Endothelial cell of umbilical vein (primary cell): ENCODE data around the gene C12orf76. TPM values are rescaled to one million over a fixed set of nuclear protein-coding genes. Genes with fewer than 3 reads are reported as not detected.

Experiments used
- BruUV-seq: library from RNA; stranded (reverse); fragments of 400-500 nt; replicated peaks from 2 replicates; lab custom pipeline; 2021; lab: Mats Ljungman, UMichigan
- CTCF ChIA-PET: fragments of 300-600, 350-600 bp; sonication (Branson Sonifier 250); formaldehyde crosslinking; loops from one replicate; lab custom pipeline; 2021; ENCODE audit warnings: antibody characterized with exemption, inconsistent platforms; lab: Charles Lee
- POLR2A ChIA-PET: fragments of 300-600, 350-600 bp; sonication (Branson Sonifier 250); formaldehyde crosslinking; loops from one replicate; lab custom pipeline; 2021; ENCODE audit warnings: antibody characterized with exemption, inconsistent platforms; lab: Charles Lee
- DNase-seq: peaks from one replicate; pipeline ENCODE4 v3.0.0-alpha.2; 2011; ENCODE audit warnings: low read depth, low spot score
- FAIRE-seq: peaks from 2 replicates; lab custom pipeline; 2011; peaks lifted over from hg19 to GRCh38; lab: Jason Lieb, UNC
- H2AFZ ChIP-seq: 2 replicates; pipeline ENCODE4 v1.6.0; 2012; ENCODE audit warnings: low read depth, low read length, control low read depth, inconsistent platforms
- H3K27ac ChIP-seq: 2 replicates; pipeline ENCODE4 v1.5.1; 2011; ENCODE audit warnings: low read depth, mild to moderate bottlenecking, control low read depth, low read length, moderate library complexity; ENCODE audit not compliant: insufficient read depth
- H3K27me3 ChIP-seq, 2 experiments: 2 replicates each; pipeline versions ENCODE4 v1.6.0 to v1.6.1; 2011; ENCODE audit warnings: low read length in 2 of 2, mixed read lengths in 1 of 2; ENCODE audit not compliant: control insufficient read depth in 2 of 2, insufficient read depth in 2 of 2
- H3K36me3 ChIP-seq, 2 experiments: 2 replicates in 1 of 2; 3 replicates in 1 of 2; pipeline ENCODE4 v1.5.1; 2011; ENCODE audit warnings: low read length in 2 of 2, mild to moderate bottlenecking in 1 of 2, moderate library complexity in 1 of 2; ENCODE audit not compliant: control insufficient read depth in 2 of 2, insufficient read depth in 2 of 2; ENCODE audit errors: extremely low read depth in 1 of 2
- H3K4me1 ChIP-seq: 3 replicates; pipeline ENCODE4 v1.5.1; 2011; ENCODE audit warnings: mild to moderate bottlenecking, low read length; ENCODE audit not compliant: control insufficient read depth, insufficient read depth; ENCODE audit errors: extremely low read depth
- H3K4me2 ChIP-seq: 2 replicates; pipeline ENCODE4 v1.6.1; 2011; ENCODE audit warnings: low read length, control low read depth, mixed read lengths; ENCODE audit not compliant: insufficient read depth
- H3K4me3 ChIP-seq, 3 experiments: fragments of 200-600 bp in 1 of 3; sonication (generic), shearing (Covaris generic) in 1 of 3; replicated peaks in 1 of 3; 2 replicates each; pipeline ENCODE4 v1.5.1; 2011 to 2016; ENCODE audit warnings: control low read depth in 3 of 3, low read length in 3 of 3, mild to moderate bottlenecking in 2 of 3, inconsistent platforms in 1 of 3, low read depth in 1 of 3, moderate library complexity in 1 of 3; ENCODE audit not compliant: insufficient read depth in 1 of 3
- H3K79me2 ChIP-seq: 2 replicates; pipeline ENCODE4 v1.6.0; 2012; ENCODE audit warnings: low read length, inconsistent platforms; ENCODE audit not compliant: control insufficient read depth, insufficient read depth
- H3K9ac ChIP-seq: replicated peaks from 2 replicates; pipeline ENCODE3; 2011; ENCODE audit warnings: low read length, control low read depth; ENCODE audit not compliant: insufficient read depth; ENCODE audit errors: extremely low read depth
- H3K9me1 ChIP-seq: replicated peaks from 3 replicates; pipeline ENCODE4 v1.6.0; 2011; ENCODE audit warnings: mild to moderate bottlenecking, low read length; ENCODE audit not compliant: control insufficient read depth, insufficient read depth; ENCODE audit errors: extremely low read depth
- H3K9me3 ChIP-seq: replicated peaks from 2 replicates; pipeline ENCODE4 v1.5.1; 2012; ENCODE audit warnings: low read length, inconsistent platforms; ENCODE audit not compliant: control insufficient read depth, insufficient read depth
- H4K20me1 ChIP-seq: replicated peaks from 2 replicates; pipeline ENCODE3; 2011; ENCODE audit warnings: mild to moderate bottlenecking, low read length; ENCODE audit not compliant: control insufficient read depth, insufficient read depth; ENCODE audit errors: extremely low read depth
- CTCF ChIP-seq, 2 donors: IDR thresholded peaks; 1 replicate in 1 of 2; 2 replicates in 1 of 2; pipeline ENCODE4 v1.5.1; 2011; ENCODE audit warnings: low read length in 2 of 2, mild to moderate bottlenecking in 2 of 2, moderate library complexity in 2 of 2, control low read depth in 1 of 2, inconsistent platforms in 1 of 2, low read depth in 1 of 2; ENCODE audit not compliant: insufficient read depth in 1 of 2; ENCODE audit errors: extremely low read depth in 1 of 2
- EZH2 ChIP-seq: IDR thresholded peaks from 2 replicates; pipeline ENCODE4 v1.6.1; 2012; ENCODE audit warnings: borderline replicate concordance, low read depth, mild to moderate bottlenecking, moderate library complexity, low read length, inconsistent platforms; ENCODE audit not compliant: severe bottlenecking
- FOS ChIP-seq: IDR thresholded peaks from 2 replicates; pipeline ENCODE4 v1.6.1; 2011; ENCODE audit warnings: mild to moderate bottlenecking, low read length, moderate library complexity, borderline replicate concordance; ENCODE audit not compliant: insufficient read depth
- GATA2 ChIP-seq: IDR thresholded peaks from 2 replicates; pipeline ENCODE4 v1.7.0; 2011; ENCODE audit warnings: low read depth, mild to moderate bottlenecking, moderate library complexity, mixed read lengths, low read length; ENCODE audit not compliant: insufficient read length, insufficient read depth
- JUN ChIP-seq: IDR thresholded peaks from 2 replicates; pipeline ENCODE4 v1.6.1; 2011; ENCODE audit warnings: borderline replicate concordance, low read depth; ENCODE audit not compliant: insufficient read length, insufficient read depth
- MYC ChIP-seq: IDR thresholded peaks from one replicate; pipeline ENCODE4 v1.6.1; 2011; ENCODE audit warnings: mild to moderate bottlenecking, low read depth, low read length
- POLR2A ChIP-seq: IDR thresholded peaks from 2 replicates; pipeline ENCODE4 v1.6.1; 2012; ENCODE audit warnings: low read depth, mild to moderate bottlenecking, control low read depth, low read length
- POLR2AphosphoS5 ChIP-seq: IDR thresholded peaks from 2 replicates; pipeline ENCODE4 v1.6.1; 2012; ENCODE audit warnings: low read depth, mild to moderate bottlenecking, control low read depth, low read length, moderate library complexity; ENCODE audit not compliant: insufficient read depth
- dilution Hi-C: fragments of 300-500 bp; cut with MboI; formaldehyde crosslinking; loops from one replicate; pipeline ENCODE4 v1.15.0; 2019; ENCODE audit warnings: low sequenced_read_pairs; ENCODE audit not compliant: extremely low pct_ligation_motif_present
- intact Hi-C: fragments of 100-400 bp; cut with micrococcal nuclease; formaldehyde crosslinking; loops from one replicate; pipeline ENCODE4 v1.10.0; 2022
- polyA plus RNA-seq, 4 experiments: library from polyadenylated mRNA; depleted of rRNA in 3 of 4; stranded (reverse) in 3 of 4; unstranded in 1 of 4; fragments of >200 nt; gene quantifications; 2 replicates each; pipeline versions ENCODE4 v1.2.1 to v1.2.3, GENCODE V29; 2011 to 2012; ENCODE audit warnings: missing spikeins in 1 of 4
- total RNA-seq: library from RNA; stranded (reverse); gene quantifications from 2 replicates; pipeline ENCODE4 v1.2.3, GENCODE V29; 2021
- TF ChIP-seq, protein P1 (sequence below): IDR thresholded peaks from 2 replicates; pipeline ENCODE4 v1.6.1; 2011; ENCODE audit not compliant: insufficient read depth, insufficient read length

C12orf76 gene
- total and polyA plus RNA-seq, 2 donors (not counting 3 experiments of a cell fraction or from before 2014, with no cell fraction given), result 13.4 to 17.1 TPM

- no peaks in the 10 kb centered on the region for H3K9me3 ChIP-seq
- H3K4me2 ChIP-seq, result no peak overlapping the region
- no peaks in the 10 kb centered on the region for H4K20me1 ChIP-seq
- H3K4me1 ChIP-seq, result no peaks in the 10 kb centered on the region
- POLR2A ChIA-PET, result no interaction called here
- FAIRE-seq (no peak), DNase-seq (no peak)
- intact Hi-C loops, result no loop called here
- peaks cover 16 to 19% of the 10 kb centered on the region in 2 experiments for H3K27me3 ChIP-seq
- TF ChIP-seq, protein P1, sequence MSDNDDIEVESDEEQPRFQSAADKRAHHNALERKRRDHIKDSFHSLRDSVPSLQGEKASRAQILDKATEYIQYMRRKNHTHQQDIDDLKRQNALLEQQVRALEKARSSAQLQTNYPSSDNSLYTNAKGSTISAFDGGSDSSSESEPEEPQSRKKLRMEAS, result no peak
- TF ChIP-seq FOS, result no peak
- no peak for TF ChIP-seq MYC
- no peak for TF ChIP-seq EZH2
- no peak for TF ChIP-seq GATA2
- TF ChIP-seq POLR2AphosphoS5, result no peak
- no peak for TF ChIP-seq POLR2A
- TF ChIP-seq CTCF (IDR thresholded peaks at IDR 0.05; ENCODE audit: extremely low read depth in 1 of 2, insufficient read depth in 1 of 2, low read depth in 1 of 2, low read length in 2 of 2), result no peak
- no peak for TF ChIP-seq JUN
- H2AFZ ChIP-seq, result no peak overlapping the region
- no peak overlapping the region for H3K9ac ChIP-seq
- H3K4me3 ChIP-seq, result no peak overlapping the region
- CTCF ChIA-PET, result interaction anchor here (1.3 to 2.4 kb wide), 2 partner anchors 8 to 11 kb away, joined by 5 to 8 read pairs; no protein-coding TSS in a partner anchor
- no peak overlapping the region for H3K27ac ChIP-seq
- dilution Hi-C loops, result no loop called here
- BruUV-seq, result no TSS peak
- no peaks in the 10 kb centered on the region for H3K36me3 ChIP-seq
- H3K9me1 ChIP-seq, result no peaks in the 10 kb centered on the region
- no peaks in the 10 kb centered on the region for H3K79me2 ChIP-seq
Measured at GRCh38 chr12:110091136-110091711, 42.9 kb upstream of the C12orf76 start.
